HepG2 (cell line): ENCODE measurements around the gene NPDC1. TPM values are rescaled to one million over a fixed set of nuclear protein-coding genes. Genes with fewer than 3 reads are reported as not detected.
A peak's percentile ranks its signal among the peaks of the same experiment; 100 is the strongest.

Source experiments
- ATAC-seq: fragments of 200-7000 bp; cut with Tn5 transposase; 3 replicates; pipeline ENCODE4 v1.9.1; 2020; ENCODE audit warnings: mild to moderate bottlenecking, moderate library complexity
- BruUV-seq: library from RNA; stranded (reverse); fragments of 400-500 nt; replicated peaks from 2 replicates; lab custom pipeline; 2021; lab: Mats Ljungman, UMichigan
- CTCF ChIA-PET: fragments of 300-600 bp; formaldehyde crosslinking; extraction: SDS; loops from one replicate; lab custom pipeline; 2021; ENCODE audit warnings: low total read pairs, inconsistent platforms, low intra/inter-chr PET ratio; lab: Yijun Ruan, JAX
- POLR2A ChIA-PET: fragments of 350-600 bp; sonication (Branson Sonifier 250); formaldehyde crosslinking; loops from one replicate; lab custom pipeline; 2020; ENCODE audit warnings: antibody characterized with exemption, inconsistent platforms; lab: Yijun Ruan, JAX
- DNase-seq: peaks from one replicate; pipeline ENCODE4 v3.0.0-alpha.2; 2015; ENCODE audit warnings: low spot score
- FAIRE-seq: peaks from 3 replicates; lab custom pipeline; 2011; peaks lifted over from hg19 to GRCh38; lab: Jason Lieb, UNC
- H2AFZ ChIP-seq: one replicate; pipeline ENCODE4 v1.6.1; 2011; ENCODE audit warnings: low read length, inconsistent platforms
- H3K27ac ChIP-seq: fragments of 300-600 bp; 3 replicates; pipeline ENCODE4 v1.8.0; 2011; ENCODE audit warnings: mixed run types, mild to moderate bottlenecking, mixed read lengths, low read length, inconsistent platforms; ENCODE audit not compliant: insufficient read depth; ENCODE audit errors: extremely low read length
- H3K27me3 ChIP-seq, 2 experiments: fragments of 200-600 bp in 1 of 2; 2 replicates in 1 of 2; 3 replicates in 1 of 2; pipeline versions ENCODE4 v1.6.0 to v1.8.0; 2011; ENCODE audit warnings: low read length in 2 of 2, mild to moderate bottlenecking in 2 of 2, moderate library complexity in 2 of 2, inconsistent platforms in 1 of 2; ENCODE audit not compliant: insufficient read depth in 2 of 2, control insufficient read depth in 1 of 2
- H3K36me3 ChIP-seq, 2 experiments: fragments of 200-600 bp in 1 of 2; replicated peaks in 1 of 2; 2 replicates in 1 of 2; 3 replicates in 1 of 2; pipeline versions ENCODE4 v1.5.1 to v1.8.0; 2011; ENCODE audit warnings: low read length in 2 of 2, inconsistent platforms in 1 of 2; ENCODE audit not compliant: insufficient read depth in 2 of 2, control insufficient read depth in 1 of 2
- H3K4me1 ChIP-seq: 2 replicates; pipeline ENCODE4 v1.5.1; 2012; ENCODE audit warnings: low read length, inconsistent platforms; ENCODE audit not compliant: insufficient read depth
- H3K4me2 ChIP-seq: 2 replicates; pipeline ENCODE4 v1.6.0; 2011; ENCODE audit warnings: low read depth, low read length, inconsistent platforms
- H3K4me3 ChIP-seq, 3 experiments: fragments of 200-600 bp in 1 of 3; sonication (generic), shearing (Covaris generic) in 1 of 3; replicated peaks in 1 of 3; 2 replicates each; pipeline ENCODE4 v1.5.1; 2011 to 2016; ENCODE audit warnings: low read length in 3 of 3, inconsistent platforms in 2 of 3, low read depth in 2 of 3, mild to moderate bottlenecking in 2 of 3, control low read depth in 1 of 3, mixed read lengths in 1 of 3; ENCODE audit not compliant: insufficient read depth in 1 of 3
- H3K79me2 ChIP-seq: one replicate; pipeline ENCODE4 v1.6.1; 2011; ENCODE audit warnings: low read length, inconsistent platforms; ENCODE audit not compliant: insufficient read depth
- H3K9ac ChIP-seq: 2 replicates; pipeline ENCODE4 v1.6.0; 2011; ENCODE audit warnings: mild to moderate bottlenecking, low read depth, low read length, inconsistent platforms; ENCODE audit not compliant: insufficient read depth
- H3K9me3 ChIP-seq: 2 replicates; pipeline ENCODE4 v1.5.1; 2012; ENCODE audit warnings: mild to moderate bottlenecking, low read length
- H4K20me1 ChIP-seq: 2 replicates; pipeline ENCODE4 v1.6.0; 2011; ENCODE audit warnings: inconsistent platforms, mild to moderate bottlenecking, low read length, moderate library complexity; ENCODE audit not compliant: insufficient read depth
- AGO2 ChIP-seq: fragments of 200-400 bp; formaldehyde crosslinking; optimal IDR thresholded peaks from 2 replicates; pipeline ENCODE3; 2017; ENCODE audit warnings: mild to moderate bottlenecking, low read depth, low read length, moderate library complexity
- NFKB2 ChIP-seq: sonication (generic); formaldehyde crosslinking; IDR thresholded peaks from 2 replicates; pipeline ENCODE4 v1.4.0; 2020; ENCODE audit warnings: missing genetic modification reagents, borderline replicate concordance
- ZFX ChIP-seq: sonication (generic); formaldehyde crosslinking; IDR thresholded peaks from 2 replicates; pipeline ENCODE4 v1.4.0; 2020; ENCODE audit warnings: mild to moderate bottlenecking, low read depth, missing genetic modification reagents, moderate library complexity
- ZNF644 ChIP-seq: IDR thresholded peaks from 2 replicates; pipeline ENCODE4 v1.6.1; 2016; ENCODE audit warnings: low read depth
- WGBS: methylation state at CpG from one replicate; pipeline ENCODE4 v1.1.6; 2017; ENCODE audit warnings: low lambda C conversion rate; 5-methylcytosine and 5-hydroxymethylcytosine counted together
- in situ Hi-C: cut with HindIII; loops from 2 replicates; pipeline ENCODE4 v1.10.0; 2017; ENCODE audit warnings: low pct_unique_long_range_greater_than_20kb; ENCODE audit not compliant: extremely low pct_ligation_motif_present
- intact Hi-C: fragments of 100-400 bp; cut with micrococcal nuclease; formaldehyde crosslinking; loops from one replicate; pipeline ENCODE4 v1.10.0; 2022; ENCODE audit not compliant: unreplicated experiment
- polyA plus RNA-seq, 8 experiments: library from polyadenylated mRNA; depleted of rRNA in 3 of 8; stranded (reverse) in 7 of 8; unstranded in 1 of 8; fragments of >200 nt; fragmentation: Illumina TruSeq in 4 of 8; extraction: Trizol in 4 of 8; gene quantifications; 2 replicates each; pipeline versions ENCODE4 v1.2.1 to v1.2.3, GENCODE V29; 2011 to 2016; ENCODE audit warnings: low read depth in 4 of 8, missing spikeins in 1 of 8, mixed read lengths in 1 of 8; ENCODE audit not compliant: insufficient read depth in 1 of 8
- total RNA-seq, 5 experiments: library from RNA; depleted of rRNA; stranded (reverse); fragments of >200 nt; fragmentation: Illumina TruSeq; extraction: Trizol; gene quantifications; 2 replicates each; pipeline ENCODE4 v1.2.3, GENCODE V29; 2016; ENCODE audit warnings: low read depth in 1 of 5
- TF ChIP-seq, protein P1 (sequence below): sonication (generic); formaldehyde crosslinking; IDR thresholded peaks from 2 replicates; pipeline ENCODE4 v1.8.0; 2023; ENCODE audit warnings: mild to moderate bottlenecking, missing genetic modification reagents

The NPDC1 gene
- total and polyA plus RNA-seq, 2 of the 13 experiments (the other 11 are each of a cell fraction or from before 2014, with no cell fraction given), result 0.84 to 5.4 TPM

DNA sequence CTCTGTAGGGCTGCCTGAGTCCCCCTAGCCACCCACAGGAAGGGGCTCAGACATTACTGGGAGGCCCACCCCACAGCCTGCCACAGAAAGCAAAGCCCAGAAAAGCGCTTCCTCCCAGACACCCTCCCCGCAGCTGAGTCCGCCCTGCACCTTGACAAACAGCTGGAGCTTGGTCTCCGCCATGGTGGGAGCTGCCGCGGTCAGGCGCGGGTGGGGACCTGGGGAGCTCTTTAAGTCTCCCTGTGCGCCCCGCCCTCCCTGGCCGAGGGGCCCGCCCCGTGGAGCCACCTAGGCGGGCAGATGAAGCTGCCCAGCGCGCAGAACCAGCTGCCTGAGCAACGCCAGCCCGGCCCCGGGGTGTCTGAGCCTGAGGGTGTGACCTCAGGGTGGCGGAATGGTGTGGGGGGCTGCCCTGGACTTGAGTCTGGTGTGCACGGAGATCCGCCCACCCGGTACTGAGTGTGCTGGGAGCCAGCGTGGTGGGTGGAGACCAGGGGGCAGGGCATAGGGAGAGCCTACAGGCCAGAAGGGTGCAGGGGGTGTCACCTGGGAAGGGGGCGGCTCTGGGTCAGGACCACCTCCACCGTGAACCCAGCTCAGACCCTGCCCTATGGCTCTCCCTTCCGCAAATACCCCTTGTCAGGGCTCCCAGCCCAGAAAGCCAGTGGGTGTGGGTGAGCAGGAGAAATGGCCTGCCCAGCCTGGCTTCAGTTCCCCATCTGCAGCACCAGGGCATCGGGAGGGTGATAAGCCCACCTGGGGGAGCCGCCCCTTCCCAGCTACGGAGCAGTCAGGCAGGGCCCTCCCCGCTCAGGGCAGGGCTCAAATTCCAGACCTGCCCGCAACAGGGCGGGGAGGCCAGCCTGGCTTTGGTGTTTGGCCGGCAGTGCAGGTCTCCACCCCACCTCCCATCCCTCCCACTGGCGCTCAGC, 49.4 kb downstream of the NPDC1 start, which contains the start of gene CLIC3 (continued):
- TF ChIP-seq, protein P1, sequence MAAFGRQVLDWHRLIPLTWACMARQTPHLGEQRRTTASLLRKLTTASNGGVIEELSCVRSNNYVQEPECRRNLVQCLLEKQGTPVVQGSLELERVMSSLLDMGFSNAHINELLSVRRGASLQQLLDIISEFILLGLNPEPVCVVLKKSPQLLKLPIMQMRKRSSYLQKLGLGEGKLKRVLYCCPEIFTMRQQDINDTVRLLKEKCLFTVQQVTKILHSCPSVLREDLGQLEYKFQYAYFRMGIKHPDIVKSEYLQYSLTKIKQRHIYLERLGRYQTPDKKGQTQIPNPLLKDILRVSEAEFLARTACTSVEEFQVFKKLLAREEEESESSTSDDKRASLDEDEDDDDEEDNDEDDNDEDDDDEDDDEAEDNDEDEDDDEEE (CRISPR knock-in tag), result peak; percentile 68; the same call in 1 of the 2 replicates

DNA sequence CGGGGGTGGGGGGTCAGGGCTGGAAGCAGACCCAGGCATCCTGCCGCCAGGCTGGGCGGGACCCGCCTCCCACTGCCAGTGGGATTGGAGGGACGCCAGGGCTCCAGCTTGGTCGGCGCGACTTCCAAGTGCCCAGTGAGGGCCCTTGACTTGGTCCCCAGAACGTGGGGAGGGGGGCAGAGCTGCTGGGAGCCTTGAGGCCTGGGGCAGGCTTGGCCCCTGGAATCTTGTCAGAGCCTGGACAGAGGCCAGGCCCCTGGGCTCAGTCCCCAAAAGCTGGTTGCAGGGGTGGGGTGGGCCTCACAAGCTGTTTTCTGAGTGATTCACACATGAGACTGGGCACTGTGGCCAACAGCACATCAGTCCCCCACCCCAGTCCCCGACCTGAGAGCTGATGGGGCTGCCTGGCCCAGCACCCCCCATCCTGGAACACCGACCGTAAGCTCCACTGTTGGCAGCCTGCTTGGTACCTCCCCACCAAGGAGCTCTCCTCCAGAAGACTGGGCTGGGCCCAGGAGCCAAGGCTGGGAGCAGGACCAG, 50.1 kb downstream of the NPDC1 start:
- no peak overlapping the region for H2AFZ ChIP-seq
- no peak for ATAC-seq

More for the DNA sequence above, 50.1 kb downstream of the NPDC1 start:
- in situ Hi-C loops, result no loop called here
- intact Hi-C loops, result no loop called here
- peak overlapping the region; percentile 58 to 75 (median 63); a peak in 4 of 6 replicates for H3K4me3 ChIP-seq
- POLR2A ChIA-PET, result interaction anchor here (1.0 to 1.8 kb wide), 6 partner anchors 26 to 197 kb away, joined by 3 to 8 read pairs (median 4); partner anchors contain the start of genes C8G and FBXW5
- H3K4me1 ChIP-seq, result peaks cover 65% of the 10 kb centered on the region
- H3K79me2 ChIP-seq, result peaks cover 5% of the 10 kb centered on the region
- no peak overlapping the region for H3K27ac ChIP-seq
- TF ChIP-seq ZNF644 (no peak), AGO2 (peak; percentile 1), ZFX (CRISPR knock-in tag) (0 out of 2 replicates have a peak, but pooled peaks have one; percentile 2), NFKB2 (CRISPR knock-in tag) (peak; percentile 7; the same call in 1 of the 2 replicates)
- H3K36me3 ChIP-seq, result no peaks in the 10 kb centered on the region
- no peak for FAIRE-seq
- no peaks in the 10 kb centered on the region for H3K9me3 ChIP-seq
- DNase-seq, result no peak
- BruUV-seq, result no TSS peak
- no peaks in the 10 kb centered on the region for H3K27me3 ChIP-seq
- peak overlapping the region; percentile 99 for H3K4me2 ChIP-seq
- peak overlapping the region; percentile 56; the same call in 1 of the 2 replicates for H3K9ac ChIP-seq
- WGBS, result 44% methylated on average over 3 of the region's 12 CpGs
- H4K20me1 ChIP-seq, result no peaks in the 10 kb centered on the region
- CTCF ChIA-PET, result no interaction called here
